GM15510 (cell line): ENCODE measurements around the gene PPM1G.

Source experiments
- POLR2A ChIP-seq: IDR thresholded peaks from 3 replicates; pipeline ENCODE4 v1.6.1; 2011; ENCODE audit warnings: borderline replicate concordance; ENCODE audit not compliant: insufficient read length; ENCODE audit errors: extremely low read depth

The PPM1G gene

GRCh38 chr2:27362678-27363420 is 46.5 kb downstream of the PPM1G start:
- TF ChIP-seq POLR2A: no peak

- TF ChIP-seq POLR2A: peak; percentile 53
These were observed 52.8 kb downstream of the PPM1G start, which contains the start of gene GTF3C2 for GRCh38 chr2:27356382-27357181. GTF3C2 (minus strand) TSS chr2:27356764; CDS start chr2:27343554, 13,210 bp downstream.

DNA sequence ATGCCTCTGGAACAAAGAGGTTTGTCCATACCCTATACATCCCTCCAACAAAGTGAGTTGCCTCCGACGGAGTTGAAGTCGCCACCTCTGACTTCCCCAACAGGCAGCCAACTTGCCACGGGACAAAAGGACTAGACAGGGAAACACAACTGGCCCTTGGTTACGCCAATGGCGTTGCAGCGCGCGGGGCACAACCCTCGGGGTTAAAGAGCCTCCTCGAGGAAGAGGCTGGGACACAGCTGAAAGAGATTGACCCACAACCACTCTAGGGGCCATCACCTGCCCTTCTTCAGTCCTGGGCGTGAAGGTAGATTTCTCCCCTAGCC is 53.4 kb downstream of the PPM1G start:
- TF ChIP-seq POLR2A: no peak

GRCh38 chr2:27354597-27354927 is 54.8 kb downstream of the PPM1G start:
- TF ChIP-seq POLR2A: no peak

DNA sequence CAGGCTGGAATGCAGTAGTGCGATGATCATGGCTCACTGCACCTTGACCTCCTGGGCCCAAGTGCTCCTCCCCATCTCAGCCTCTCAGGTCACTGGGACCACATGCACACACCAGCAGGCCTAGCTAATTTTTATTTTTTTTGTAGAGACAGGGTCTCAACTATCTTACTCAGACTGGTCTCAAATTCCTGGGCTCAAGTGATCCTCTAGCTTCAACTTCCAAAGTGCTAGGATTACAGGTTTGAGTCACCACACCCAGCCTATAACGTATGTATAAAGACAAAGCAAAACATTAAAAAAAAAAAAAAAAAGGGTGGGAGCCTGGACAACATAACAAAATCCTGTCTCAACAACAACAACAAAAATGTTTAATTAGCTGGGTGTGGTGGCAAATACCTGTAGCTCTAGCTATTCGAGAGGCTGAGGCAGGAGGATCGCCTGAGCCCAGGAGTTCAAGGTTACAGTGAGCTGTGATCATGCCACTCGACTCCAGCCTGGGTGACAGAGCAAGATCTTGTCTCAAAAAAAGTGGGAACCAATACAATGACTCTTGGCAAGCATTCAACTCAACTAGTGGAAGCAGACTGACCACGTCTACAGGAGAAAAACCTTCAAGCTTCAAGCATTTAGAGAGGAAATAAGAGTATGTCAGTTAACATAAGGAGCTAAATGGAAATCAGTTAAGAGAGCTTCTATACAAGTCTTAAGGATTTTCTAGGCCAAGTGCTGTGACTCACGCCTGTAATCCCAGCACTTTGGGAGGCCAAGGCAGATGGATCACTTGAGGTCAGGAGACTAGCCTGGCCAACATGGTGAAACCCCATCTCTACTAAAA is 55.4 kb downstream of the PPM1G start:
- TF ChIP-seq POLR2A: no peak

- no peak for TF ChIP-seq POLR2A
These were observed 57.4 kb downstream of the PPM1G start for GRCh38 chr2:27351802-27352598.

- TF ChIP-seq POLR2A: no peak
These were observed 59.2 kb downstream of the PPM1G start for GRCh38 chr2:27350106-27350693.

DNA sequence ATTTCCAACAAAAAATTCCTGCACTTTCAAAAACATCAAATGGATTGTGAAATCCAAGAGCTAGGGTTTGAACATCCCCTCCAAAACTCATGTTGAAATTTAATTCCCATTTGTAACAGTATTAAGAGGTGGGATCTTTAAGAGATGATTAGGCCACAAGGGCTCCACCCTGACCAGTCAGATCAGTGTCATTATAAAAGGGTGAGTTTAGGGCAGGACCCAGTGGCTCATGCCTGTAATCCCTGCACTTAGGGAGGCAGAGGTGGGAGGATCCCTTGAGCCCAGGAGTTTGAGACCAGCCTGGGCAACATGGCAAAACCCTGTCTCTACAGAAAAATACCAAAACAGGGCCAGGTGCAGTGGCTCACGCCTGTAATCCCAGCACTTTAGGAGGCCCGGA is 61.8 kb downstream of the PPM1G start:
- no peak for TF ChIP-seq POLR2A

DNA sequence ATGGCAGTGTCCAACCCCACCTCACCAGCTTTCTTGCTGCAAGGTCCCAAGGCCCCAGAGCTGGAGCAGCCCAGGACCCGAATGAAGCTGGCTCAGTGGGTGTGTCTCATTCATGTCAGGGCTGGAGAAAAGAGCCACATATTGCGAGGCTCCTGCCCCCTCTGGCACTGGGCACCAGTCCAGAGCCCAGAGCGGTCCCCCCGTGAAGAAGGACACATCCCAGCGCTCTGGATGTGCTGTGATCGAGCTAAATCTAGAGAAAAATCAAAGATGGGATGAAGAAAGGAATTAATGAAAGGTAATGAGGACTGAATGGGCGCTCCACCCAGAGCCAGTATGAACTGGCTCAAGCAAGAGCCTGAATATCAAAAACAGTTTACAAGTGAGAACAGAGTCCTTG is 73.2 kb downstream of the PPM1G start:
- TF ChIP-seq POLR2A: no peak

GRCh38 chr2:27335311-27335710 is 74.1 kb downstream of the PPM1G start:
- no peak for TF ChIP-seq POLR2A
